Measurements from ENCODE around the gene LDAF1.
"Not testable (repeated sequence)": the region's sequence is repeated elsewhere in the genome, so short reads cannot be mapped to it uniquely, and the experiment has no call there.

LDAF1 gene

DNA sequence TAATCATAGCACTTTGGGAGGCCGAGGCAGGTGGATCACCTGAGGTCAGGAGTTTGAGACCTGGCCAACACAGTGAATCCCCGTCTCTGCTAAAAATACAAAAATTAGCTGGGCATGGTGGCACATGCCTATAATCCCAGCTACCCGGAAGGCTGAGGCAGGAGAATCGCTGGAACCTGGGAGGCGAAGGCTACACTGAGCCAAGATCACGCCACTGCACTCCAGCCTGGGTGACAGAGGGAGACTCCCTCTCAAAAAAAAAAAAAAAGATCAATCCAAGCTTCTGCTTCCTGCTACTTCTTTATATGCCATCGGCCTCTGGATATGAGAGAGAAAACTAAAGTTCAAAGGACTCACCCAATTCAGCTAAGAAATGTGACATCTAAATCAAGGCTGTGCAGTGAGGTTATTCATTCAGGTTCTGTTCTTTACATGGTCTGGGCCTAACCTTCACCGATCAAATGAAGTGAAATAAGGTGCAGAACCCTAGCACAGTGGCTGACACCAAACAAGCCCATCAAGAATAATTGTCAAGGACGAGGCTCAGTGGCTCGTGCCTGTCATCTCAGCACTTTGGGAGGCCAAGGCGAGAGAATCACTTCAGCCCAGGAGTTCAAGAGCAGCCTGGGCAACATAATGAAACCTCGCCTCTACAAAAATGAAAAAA is 27.3 kb downstream of the LDAF1 start:
- TF ChIP-seq, protein P1, sequence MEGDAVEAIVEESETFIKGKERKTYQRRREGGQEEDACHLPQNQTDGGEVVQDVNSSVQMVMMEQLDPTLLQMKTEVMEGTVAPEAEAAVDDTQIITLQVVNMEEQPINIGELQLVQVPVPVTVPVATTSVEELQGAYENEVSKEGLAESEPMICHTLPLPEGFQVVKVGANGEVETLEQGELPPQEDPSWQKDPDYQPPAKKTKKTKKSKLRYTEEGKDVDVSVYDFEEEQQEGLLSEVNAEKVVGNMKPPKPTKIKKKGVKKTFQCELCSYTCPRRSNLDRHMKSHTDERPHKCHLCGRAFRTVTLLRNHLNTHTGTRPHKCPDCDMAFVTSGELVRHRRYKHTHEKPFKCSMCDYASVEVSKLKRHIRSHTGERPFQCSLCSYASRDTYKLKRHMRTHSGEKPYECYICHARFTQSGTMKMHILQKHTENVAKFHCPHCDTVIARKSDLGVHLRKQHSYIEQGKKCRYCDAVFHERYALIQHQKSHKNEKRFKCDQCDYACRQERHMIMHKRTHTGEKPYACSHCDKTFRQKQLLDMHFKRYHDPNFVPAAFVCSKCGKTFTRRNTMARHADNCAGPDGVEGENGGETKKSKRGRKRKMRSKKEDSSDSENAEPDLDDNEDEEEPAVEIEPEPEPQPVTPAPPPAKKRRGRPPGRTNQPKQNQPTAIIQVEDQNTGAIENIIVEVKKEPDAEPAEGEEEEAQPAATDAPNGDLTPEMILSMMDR (IDR thresholded peaks at IDR 0.05; ENCODE audit: insufficient read depth, low read depth, low read length, missing control alignments), result no peak
- H3K4me3 ChIP-seq (ENCODE audit: low read length), result no peak overlapping the region
- DNase-seq (ENCODE audit: low read depth), result no peak

DNA sequence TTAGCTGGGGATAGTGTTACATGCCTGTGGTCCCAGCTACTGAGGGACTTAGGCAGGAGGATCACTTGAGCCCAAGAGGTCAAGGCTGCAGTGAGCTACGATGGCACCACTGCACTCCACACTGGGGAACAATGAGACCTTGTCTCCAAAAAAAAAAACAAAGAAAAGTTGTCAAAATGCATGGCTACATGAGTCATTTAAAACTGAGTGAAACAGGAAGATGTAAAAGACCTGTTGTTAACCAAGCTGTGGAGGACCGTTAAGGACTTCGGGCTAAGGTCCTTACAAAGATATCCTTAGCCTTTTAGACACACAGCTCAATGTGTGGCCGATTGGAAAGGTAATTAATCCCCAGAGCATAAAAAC is 27.8 kb downstream of the LDAF1 start:
- no peak overlapping the region for H3K4me3 ChIP-seq (ENCODE audit: low read length)
- no peak for DNase-seq (ENCODE audit: low read depth)
- TF ChIP-seq, protein P1 (IDR thresholded peaks at IDR 0.05; ENCODE audit: insufficient read depth, low read depth, low read length, missing control alignments), result no peak

GRCh38 chr16:21189311-21189710 is 30.8 kb downstream of the LDAF1 start:
- no peak for DNase-seq (ENCODE audit: low read depth)
- TF ChIP-seq, protein P1 (IDR thresholded peaks at IDR 0.05; ENCODE audit: insufficient read depth, low read depth, low read length, missing control alignments), result no peak

GRCh38 chr16:21190013-21190412 is 31.5 kb downstream of the LDAF1 start:
- TF ChIP-seq, protein P1 (IDR thresholded peaks at IDR 0.05; ENCODE audit: insufficient read depth, low read depth, low read length, missing control alignments), result no peak

More at GRCh38 chr16:21189311-21189710, 30.8 kb downstream of the LDAF1 start:
- H3K4me3 ChIP-seq (ENCODE audit: low read length), result no peak overlapping the region

DNA sequence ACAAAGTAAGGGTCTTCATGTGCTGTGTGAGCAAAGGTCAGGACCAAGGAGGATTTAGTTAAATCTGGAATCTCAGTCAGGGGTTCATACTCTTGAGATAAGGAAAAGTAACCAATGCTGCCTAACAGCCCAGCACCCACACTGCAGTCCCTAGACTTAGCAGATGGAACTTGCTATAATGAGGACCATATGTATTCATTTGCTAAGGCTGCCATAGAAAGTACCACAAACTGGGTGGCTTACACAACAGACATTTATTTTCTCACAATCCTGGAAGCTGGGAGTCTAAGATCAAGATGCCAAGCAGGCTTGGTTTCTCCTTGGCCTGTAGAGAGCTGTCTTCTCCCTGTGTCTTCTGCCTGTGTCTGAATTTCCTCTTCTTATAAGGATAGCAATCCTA is 32.1 kb downstream of the LDAF1 start:
- no peak for DNase-seq (ENCODE audit: low read depth)
- TF ChIP-seq, protein P1 (IDR thresholded peaks at IDR 0.05; ENCODE audit: insufficient read depth, low read depth, low read length, missing control alignments), result no peak
- H3K4me3 ChIP-seq (ENCODE audit: low read length), result no peak overlapping the region

More at GRCh38 chr16:21190013-21190412, 31.5 kb downstream of the LDAF1 start:
- DNase-seq (ENCODE audit: low read depth), result no peak
- H3K4me3 ChIP-seq (ENCODE audit: low read length), result no peak overlapping the region

DNA sequence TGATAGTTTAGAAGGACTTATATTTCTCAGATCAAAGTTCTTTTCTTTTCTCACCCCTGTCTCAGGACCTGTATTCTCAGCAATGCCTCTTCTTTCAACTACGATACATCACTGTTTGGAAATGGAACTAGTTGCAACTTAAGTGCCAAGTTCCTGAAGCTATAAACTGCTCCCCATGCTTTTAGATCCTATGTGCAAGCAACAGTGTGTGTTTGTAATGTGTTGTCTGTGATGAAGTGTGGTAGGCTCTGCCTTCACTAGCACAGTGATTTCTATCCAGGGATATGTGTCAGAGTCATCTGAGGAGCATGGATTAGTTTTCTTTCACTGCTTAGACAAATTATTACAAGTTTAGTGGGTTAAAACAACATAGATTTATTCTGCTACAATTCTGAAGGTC is 34.5 kb downstream of the LDAF1 start:
- TF ChIP-seq, protein P1 (IDR thresholded peaks at IDR 0.05; ENCODE audit: insufficient read depth, low read depth, low read length, missing control alignments), result no peak
- no peak overlapping the region for H3K4me3 ChIP-seq (ENCODE audit: low read length)
- DNase-seq (ENCODE audit: low read depth), result no peak

DNA sequence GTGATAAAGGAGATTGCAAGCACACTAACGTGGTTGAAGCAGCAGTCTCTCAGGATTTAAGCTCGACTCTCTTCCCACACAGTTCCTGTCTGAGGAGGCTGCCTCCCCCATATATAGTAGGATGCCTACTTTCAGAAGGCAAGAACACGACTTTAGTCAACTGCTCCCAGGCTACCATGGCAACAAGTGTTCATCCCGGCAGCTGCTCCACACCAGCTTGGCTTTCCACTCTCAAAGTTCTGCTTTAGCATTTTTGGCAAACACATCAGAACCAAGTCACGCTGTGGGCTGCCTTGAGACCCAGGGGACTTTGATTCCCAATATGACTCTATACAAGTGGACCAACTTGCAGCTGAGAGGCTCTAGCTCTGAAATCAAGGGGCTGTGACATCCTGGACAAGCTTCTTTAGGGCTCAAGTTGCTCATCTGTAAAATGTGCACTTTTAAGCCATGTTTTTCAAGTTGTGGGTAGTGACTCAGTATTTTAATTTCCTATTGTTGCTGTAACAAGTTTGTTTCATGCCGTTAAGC is 36.4 kb downstream of the LDAF1 start:
- DNase-seq (ENCODE audit: low read depth), result peak; percentile 41
- TF ChIP-seq, protein P1 (IDR thresholded peaks at IDR 0.05; ENCODE audit: insufficient read depth, low read depth, low read length, missing control alignments), result no peak
- H3K4me3 ChIP-seq (ENCODE audit: low read length), result no peak overlapping the region

GRCh38 chr16:21195330-21195729 is 36.9 kb downstream of the LDAF1 start:
- not testable (repeated sequence) for H3K4me3 ChIP-seq (ENCODE audit: low read length); DNase-seq (ENCODE audit: low read depth)
